GM19099 (cell line): ENCODE measurements around the gene OSBPL9.

Experiments
- POLR2A ChIP-seq: IDR thresholded peaks from 3 replicates; pipeline ENCODE4 v1.6.1; 2011; ENCODE audit warnings: low read depth; ENCODE audit not compliant: insufficient read length; ENCODE audit errors: extremely low read depth

OSBPL9 gene

GRCh38 chr1:51622455-51622913, 5.6 kb downstream of the OSBPL9 start:
- TF ChIP-seq POLR2A = no peak

GRCh38 chr1:51623025-51623424, 6.1 kb downstream of the OSBPL9 start:
- TF ChIP-seq POLR2A = no peak

- no peak for TF ChIP-seq POLR2A
Measured at GRCh38 chr1:51623450-51623849, 6.6 kb downstream of the OSBPL9 start.

- no peak for TF ChIP-seq POLR2A
Measured at GRCh38 chr1:51624855-51625254, 8.0 kb downstream of the OSBPL9 start.

GRCh38 chr1:51627672-51628071, 10.8 kb downstream of the OSBPL9 start:
- TF ChIP-seq POLR2A = no peak

GRCh38 chr1:51628715-51629590, 12.1 kb downstream of the OSBPL9 start:
- TF ChIP-seq POLR2A = no peak

GRCh38 chr1:51629918-51630317, 13.0 kb downstream of the OSBPL9 start:
- no peak for TF ChIP-seq POLR2A

GRCh38 chr1:51630393-51630792, 13.5 kb downstream of the OSBPL9 start:
- TF ChIP-seq POLR2A = no peak

- no peak for TF ChIP-seq POLR2A
Measured at GRCh38 chr1:51630922-51631321, 14.0 kb downstream of the OSBPL9 start.

- TF ChIP-seq POLR2A = no peak
Measured at GRCh38 chr1:51631747-51632146, 14.9 kb downstream of the OSBPL9 start.

GRCh38 chr1:51634618-51635017, 17.7 kb downstream of the OSBPL9 start:
- TF ChIP-seq POLR2A = no peak

GRCh38 chr1:51635615-51636014, 18.7 kb downstream of the OSBPL9 start:
- TF ChIP-seq POLR2A = no peak

- TF ChIP-seq POLR2A = no peak
Measured at GRCh38 chr1:51636191-51636590, 19.3 kb downstream of the OSBPL9 start.

- no peak for TF ChIP-seq POLR2A
Measured at GRCh38 chr1:51636764-51637522, 20.1 kb downstream of the OSBPL9 start.

- TF ChIP-seq POLR2A = no peak
Measured at GRCh38 chr1:51638350-51638749, 21.5 kb downstream of the OSBPL9 start.

GRCh38 chr1:51639694-51640093, 22.8 kb downstream of the OSBPL9 start:
- no peak for TF ChIP-seq POLR2A
